Right atrium auricular region (tissue), 2 donors: ENCODE measurements around the gene UBE2G2. TPM values are rescaled to one million over a fixed set of nuclear protein-coding genes. Genes with fewer than 3 reads are reported as not detected.

Experiments used
- DNase-seq: peaks from one replicate; pipeline ENCODE4 v3.0.0-alpha.2; 2019; ENCODE audit warnings: low spot score
- H3K27ac ChIP-seq, 2 donors: fragments of 200-600 bp; sonication (generic); 1 replicate in 1 of 2; 2 replicates in 1 of 2; pipeline ENCODE4 v1.5.1; 2016 to 2019
- H3K27me3 ChIP-seq, 2 donors: fragments of 200-600 bp; sonication (generic); one replicate each; pipeline versions ENCODE4 v1.5.1 to v1.6.0; 2017 to 2019
- H3K36me3 ChIP-seq: fragments of 200-600 bp; sonication (generic); one replicate; pipeline ENCODE4 v1.5.1; 2016
- H3K4me1 ChIP-seq, 2 donors: fragments of 200-600 bp; sonication (generic); one replicate each; pipeline versions ENCODE4 v1.5.1 to v1.6.0; 2017 to 2019
- H3K4me3 ChIP-seq, 2 donors: fragments of 200-600 bp; sonication (generic); 1 replicate in 1 of 2; 2 replicates in 1 of 2; pipeline ENCODE4 v1.5.1; 2017 to 2019; ENCODE audit warnings: mild to moderate bottlenecking in 1 of 2, moderate library complexity in 1 of 2
- H3K9me3 ChIP-seq, 2 donors: fragments of 200-600 bp; sonication (generic); one replicate each; pipeline ENCODE4 v1.5.1; 2019
- CTCF ChIP-seq, 2 donors: fragments of 200-600 bp; sonication (generic); IDR thresholded peaks; one replicate each; pipeline ENCODE4 v1.5.1; 2019; ENCODE audit warnings: antibody characterized with exemption in 2 of 2
- total RNA-seq, 2 donors: library from RNA; depleted of rRNA; stranded (reverse); fragments of >200 nt; gene quantifications; one replicate each; pipeline ENCODE4 v1.1.0, GENCODE V29; 2016

UBE2G2 gene
- total RNA-seq, 2 donors from 2014 or later: 47.5 to 52.5 TPM

GRCh38 chr21:44740742-44741141 lies 60.9 kb downstream of the UBE2G2 start:
- Histone ChIP-seq H3K4me1 (no peaks in the 10 kb centered on the region), H3K27me3 (no peaks in the 10 kb centered on the region), H3K36me3 (no peaks in the 10 kb centered on the region), H3K9me3 (peaks cover 12 to 39% of the 10 kb centered on the region in 2 donors), H3K27ac (no peak overlapping the region), H3K4me3 (no peak overlapping the region)
- no peak for DNase-seq
- TF ChIP-seq CTCF (IDR thresholded peaks at IDR 0.05): no peak

GRCh38 chr21:44739316-44739715 lies 62.3 kb downstream of the UBE2G2 start:
- no peak overlapping the region for H3K27ac ChIP-seq
- H3K4me1 ChIP-seq: no peaks in the 10 kb centered on the region
- no peaks in the 10 kb centered on the region for H3K36me3 ChIP-seq
- TF ChIP-seq CTCF (IDR thresholded peaks at IDR 0.05): no peak
- no peak for DNase-seq
- no peak overlapping the region for H3K4me3 ChIP-seq
- no peaks in the 10 kb centered on the region for H3K27me3 ChIP-seq
- H3K9me3 ChIP-seq: peaks cover 12 to 39% of the 10 kb centered on the region in 2 donors

GRCh38 chr21:44738621-44739020 lies 63.0 kb downstream of the UBE2G2 start:
- no peaks in the 10 kb centered on the region for H3K27me3 ChIP-seq
- no peaks in the 10 kb centered on the region for H3K36me3 ChIP-seq
- H3K4me1 ChIP-seq: no peaks in the 10 kb centered on the region
- H3K9me3 ChIP-seq: peaks cover 12 to 39% of the 10 kb centered on the region in 2 donors
- no peak for TF ChIP-seq CTCF (IDR thresholded peaks at IDR 0.05)
- no peak overlapping the region for H3K27ac ChIP-seq
- H3K4me3 ChIP-seq: no peak overlapping the region
- no peak for DNase-seq

- Histone ChIP-seq H3K4me1 (no peaks in the 10 kb centered on the region), H3K27me3 (no peaks in the 10 kb centered on the region), H3K4me3 (no peak overlapping the region), H3K27ac (no peak overlapping the region), H3K9me3 (peaks cover 12 to 39% of the 10 kb centered on the region in 2 donors), H3K36me3 (no peaks in the 10 kb centered on the region)
- DNase-seq: no peak
- no peak for TF ChIP-seq CTCF (IDR thresholded peaks at IDR 0.05)
Observed at GRCh38 chr21:44737706-44738354, 63.8 kb downstream of the UBE2G2 start.

GRCh38 chr21:44736291-44737004 lies 65.2 kb downstream of the UBE2G2 start:
- DNase-seq: no peak
- H3K4me3 ChIP-seq: no peak overlapping the region
- no peak overlapping the region for H3K27ac ChIP-seq
- H3K27me3 ChIP-seq: no peaks in the 10 kb centered on the region
- no peaks in the 10 kb centered on the region for H3K4me1 ChIP-seq
- no peaks in the 10 kb centered on the region for H3K36me3 ChIP-seq
- no peak for TF ChIP-seq CTCF (IDR thresholded peaks at IDR 0.05)
- H3K9me3 ChIP-seq: peaks cover 12 to 39% of the 10 kb centered on the region in 2 donors
